IPS-20b (cell line): Measurements from ENCODE around the gene HMCN2.
A peak's percentile ranks its signal among the peaks of the same experiment; 100 is the strongest.
"Not testable (repeated sequence)": the region's sequence is repeated elsewhere in the genome, so short reads cannot be mapped to it uniquely, and the experiment has no call there.

ENCODE experiments used
- H3K27ac ChIP-seq: one replicate; pipeline ENCODE4 v1.5.1; 2013; ENCODE audit warnings: low read length
- H3K27me3 ChIP-seq: 2 replicates; pipeline ENCODE4 v1.6.1; 2013; ENCODE audit warnings: mild to moderate bottlenecking, low read length, inconsistent platforms; ENCODE audit not compliant: insufficient read depth
- H3K36me3 ChIP-seq: 2 replicates; pipeline ENCODE4 v1.6.1; 2013; ENCODE audit warnings: low read depth, mild to moderate bottlenecking, inconsistent platforms, low read length, moderate library complexity; ENCODE audit not compliant: insufficient read depth
- H3K4me1 ChIP-seq: 2 replicates; pipeline ENCODE4 v1.6.1; 2013; ENCODE audit warnings: mild to moderate bottlenecking, control low read depth, inconsistent platforms, low read length, moderate library complexity; ENCODE audit not compliant: insufficient read depth
- H3K4me3 ChIP-seq: 2 replicates; pipeline ENCODE4 v1.5.1; 2013; ENCODE audit warnings: mild to moderate bottlenecking, low read length, inconsistent platforms
- H3K9ac ChIP-seq: 2 replicates; pipeline ENCODE4 v1.6.1; 2013; ENCODE audit warnings: low read depth, mild to moderate bottlenecking, inconsistent platforms, low read length, moderate library complexity
- H3K9me3 ChIP-seq: 2 replicates; pipeline ENCODE4 v1.6.1; 2013; ENCODE audit warnings: mild to moderate bottlenecking, low read depth, low read length, inconsistent platforms; ENCODE audit not compliant: insufficient read depth

HMCN2 gene

DNA sequence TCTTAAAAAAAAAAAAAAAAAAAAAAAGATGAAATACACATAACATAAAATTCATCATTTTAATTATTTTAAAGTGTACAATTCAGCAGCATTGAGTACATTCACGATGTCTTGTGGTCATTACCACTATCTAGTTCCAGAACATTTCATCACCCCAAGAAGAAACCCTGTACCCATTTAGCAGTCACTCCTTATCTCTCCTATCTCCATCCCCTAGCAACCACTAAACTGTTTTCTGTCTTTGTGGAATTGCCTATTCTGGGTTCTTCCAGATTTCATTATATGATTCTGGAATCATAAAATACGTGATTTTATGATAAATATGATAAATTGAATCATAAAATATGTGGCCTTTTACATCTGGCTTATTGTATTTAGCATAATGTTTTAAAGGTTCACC, 8.9 kb upstream of the HMCN2 start:
- Histone ChIP-seq H3K4me1 (no peaks in the 10 kb centered on the region), H3K9ac (no peak overlapping the region), H3K36me3 (no peaks in the 10 kb centered on the region), H3K9me3 (no peaks in the 10 kb centered on the region), H3K27me3 (no peaks in the 10 kb centered on the region), H3K4me3 (no peak overlapping the region), H3K27ac (no peak overlapping the region)

DNA sequence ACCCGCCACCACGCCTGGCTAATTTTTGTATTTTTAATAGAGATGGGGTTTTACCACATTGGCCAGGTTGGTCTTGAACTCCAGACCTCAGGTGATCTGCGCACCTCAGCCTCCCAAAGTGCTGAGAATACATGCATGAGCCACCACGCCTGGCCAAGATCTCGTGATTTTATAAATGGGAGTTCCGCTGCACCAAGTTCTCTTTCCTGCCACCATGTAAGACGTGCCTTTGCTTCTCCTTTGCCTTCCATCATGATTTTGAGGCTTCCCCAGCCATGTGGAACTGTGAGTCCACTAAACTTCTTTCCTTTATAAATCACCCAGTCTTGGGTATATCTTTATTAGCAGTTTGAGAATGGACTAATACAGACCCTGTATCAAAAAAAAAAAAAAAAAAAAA, 7.4 kb upstream of the HMCN2 start:
- H3K4me3 ChIP-seq, H3K4me1 ChIP-seq, H3K27ac ChIP-seq, H3K36me3 ChIP-seq, H3K9me3 ChIP-seq, H3K9ac ChIP-seq: not testable (repeated sequence)
- peaks cover 10% of the 10 kb centered on the region for H3K27me3 ChIP-seq

DNA sequence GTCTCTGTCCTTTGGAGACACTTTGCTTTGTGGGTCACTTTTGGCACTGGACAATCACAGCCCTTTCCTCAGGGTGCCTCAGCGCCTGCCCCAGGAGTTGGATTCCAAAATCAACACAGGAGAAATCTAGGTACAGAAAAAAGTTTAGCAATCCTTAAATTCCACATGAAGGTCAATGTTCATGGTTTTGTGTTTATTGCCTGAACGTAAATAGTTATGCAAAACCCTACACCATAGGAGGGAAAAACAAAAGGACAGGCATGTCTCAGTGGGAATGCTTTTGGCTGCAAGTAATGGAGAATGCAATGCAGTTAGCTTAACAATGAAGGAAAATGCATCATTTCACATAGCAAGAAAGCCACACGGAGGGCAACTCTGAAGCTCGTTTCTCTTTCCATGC, 6.5 kb upstream of the HMCN2 start:
- Histone ChIP-seq H3K36me3 (no peaks in the 10 kb centered on the region), H3K9me3 (no peaks in the 10 kb centered on the region), H3K4me3 (0 out of 2 replicates have a peak overlapping the region, but pooled peaks have one; percentile 6), H3K9ac (no peak overlapping the region), H3K27me3 (peaks cover 18% of the 10 kb centered on the region), H3K27ac (no peak overlapping the region), H3K4me1 (peaks cover 3% of the 10 kb centered on the region; the same call in 1 of the 2 replicates)

GRCh38 chr9:130260816-130261765, 4.5 kb upstream of the HMCN2 start:
- Histone ChIP-seq H3K9ac (no peak overlapping the region), H3K4me3 (no peak overlapping the region), H3K4me1 (peaks cover 3% of the 10 kb centered on the region; the same call in 1 of the 2 replicates), H3K36me3 (no peaks in the 10 kb centered on the region), H3K27ac (no peak overlapping the region), H3K27me3 (peaks cover 39% of the 10 kb centered on the region), H3K9me3 (no peaks in the 10 kb centered on the region)

DNA sequence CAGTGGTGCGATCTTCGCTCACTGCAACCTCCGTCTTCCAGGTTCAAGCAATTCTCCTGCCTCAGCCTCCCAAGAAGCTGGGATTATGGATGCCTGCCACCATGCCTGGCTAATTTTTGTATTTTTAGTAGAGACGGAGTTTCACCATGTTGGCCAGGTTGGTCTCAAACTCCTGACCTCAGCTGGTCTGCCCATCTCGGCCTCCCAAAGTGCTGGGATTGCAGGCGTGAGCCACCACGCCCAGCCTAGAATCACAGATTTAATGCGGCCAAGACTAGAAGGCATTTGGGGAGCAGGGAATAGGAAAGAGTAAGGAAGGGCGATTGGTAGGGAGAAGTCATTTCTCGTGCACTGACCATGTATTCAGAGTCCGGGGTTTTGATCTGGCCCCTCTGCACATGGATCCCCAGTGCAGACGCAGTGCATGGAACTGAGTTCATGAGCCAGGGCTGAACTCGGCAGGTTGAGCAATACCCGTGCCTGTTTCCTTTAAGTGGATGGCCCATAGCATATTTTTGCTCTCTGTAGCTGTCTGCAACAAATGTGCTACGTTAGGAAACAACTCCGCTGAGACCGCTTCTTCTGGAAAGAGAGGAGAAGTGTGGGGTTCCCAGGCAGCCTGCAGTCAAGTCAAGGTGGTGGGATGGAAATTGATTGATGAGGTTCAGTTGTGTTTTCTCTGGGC, 3.4 kb upstream of the HMCN2 start:
- no peak overlapping the region for H3K4me3 ChIP-seq
- H3K27ac ChIP-seq, result no peak overlapping the region
- H3K27me3 ChIP-seq, result peaks cover 50% of the 10 kb centered on the region
- H3K9me3 ChIP-seq, result no peaks in the 10 kb centered on the region
- H3K9ac ChIP-seq, result no peak overlapping the region
- no peaks in the 10 kb centered on the region for H3K36me3 ChIP-seq
- peaks cover 3% of the 10 kb centered on the region; the same call in 1 of the 2 replicates for H3K4me1 ChIP-seq

DNA sequence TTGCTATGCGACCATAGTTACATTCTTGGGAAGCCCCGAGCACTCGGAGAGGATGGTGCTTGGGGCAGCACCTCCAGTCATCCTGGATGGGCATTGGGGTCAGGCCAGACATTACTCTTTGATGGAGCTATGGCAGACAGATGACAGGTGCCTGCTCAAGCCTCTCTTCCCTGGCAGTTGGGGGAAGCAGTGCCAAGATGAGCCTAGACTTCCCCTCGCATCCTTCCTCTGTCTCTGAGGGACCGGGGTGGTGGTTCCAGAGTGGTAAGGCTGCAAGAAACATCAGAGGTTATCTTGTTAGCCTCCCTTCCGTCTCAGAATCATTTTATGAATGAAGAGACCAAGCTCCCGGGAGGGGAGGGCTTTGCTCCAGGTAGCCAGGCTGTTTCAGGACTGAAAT, 2.8 kb upstream of the HMCN2 start:
- no peaks in the 10 kb centered on the region for H3K9me3 ChIP-seq

DNA sequence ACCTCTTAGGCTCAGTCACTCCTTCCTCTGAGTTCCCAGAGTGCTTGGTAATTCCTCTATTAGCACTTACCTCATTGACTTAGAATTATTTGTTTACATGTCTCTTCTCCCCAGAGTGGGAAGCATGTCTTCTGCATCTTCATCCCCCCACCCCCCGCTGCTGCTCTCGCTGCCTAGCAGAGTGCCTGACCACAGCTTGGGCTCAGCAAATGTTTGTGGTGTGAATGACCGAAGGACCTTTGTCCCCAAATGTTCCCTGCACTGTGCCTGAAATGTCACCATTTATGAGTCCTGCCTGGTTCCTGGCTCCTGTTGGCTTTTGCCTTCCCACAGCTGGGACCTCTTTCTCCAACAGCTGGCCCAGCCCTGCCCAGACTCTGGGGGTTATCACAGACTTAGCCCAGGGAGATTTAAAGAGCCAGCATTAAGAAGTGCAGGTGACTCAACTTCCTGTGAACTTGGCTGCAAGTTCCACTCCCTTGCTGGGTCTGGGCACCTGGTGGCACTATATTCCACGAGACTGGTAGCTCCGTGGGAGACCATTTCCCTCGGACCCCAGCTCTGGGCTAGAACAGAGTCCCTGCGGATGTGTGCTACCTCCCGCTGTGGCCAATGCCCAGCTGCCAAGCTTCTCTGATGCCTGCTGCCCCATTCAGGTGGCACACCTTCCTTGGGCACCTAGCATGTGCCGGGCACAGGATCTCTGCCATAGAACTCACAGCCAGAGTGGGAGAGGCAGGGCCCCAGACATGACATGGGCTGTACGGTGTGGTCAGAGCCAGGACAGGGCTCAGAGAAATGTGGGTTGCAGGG, 1.8 kb upstream of the HMCN2 start:
- Histone ChIP-seq H3K27ac (no peak overlapping the region), H3K36me3 (no peaks in the 10 kb centered on the region), H3K4me1 (peaks cover 12% of the 10 kb centered on the region; the same call in 1 of the 2 replicates), H3K27me3 (peaks cover 59% of the 10 kb centered on the region), H3K4me3 (no peak overlapping the region), H3K9ac (no peak overlapping the region), H3K9me3 (no peaks in the 10 kb centered on the region)

More for the DNA sequence above, 2.8 kb upstream of the HMCN2 start:
- Histone ChIP-seq H3K36me3 (no peaks in the 10 kb centered on the region), H3K4me1 (peaks cover 3% of the 10 kb centered on the region; the same call in 1 of the 2 replicates), H3K27ac (no peak overlapping the region), H3K4me3 (no peak overlapping the region), H3K27me3 (peaks cover 56% of the 10 kb centered on the region), H3K9ac (no peak overlapping the region)

DNA sequence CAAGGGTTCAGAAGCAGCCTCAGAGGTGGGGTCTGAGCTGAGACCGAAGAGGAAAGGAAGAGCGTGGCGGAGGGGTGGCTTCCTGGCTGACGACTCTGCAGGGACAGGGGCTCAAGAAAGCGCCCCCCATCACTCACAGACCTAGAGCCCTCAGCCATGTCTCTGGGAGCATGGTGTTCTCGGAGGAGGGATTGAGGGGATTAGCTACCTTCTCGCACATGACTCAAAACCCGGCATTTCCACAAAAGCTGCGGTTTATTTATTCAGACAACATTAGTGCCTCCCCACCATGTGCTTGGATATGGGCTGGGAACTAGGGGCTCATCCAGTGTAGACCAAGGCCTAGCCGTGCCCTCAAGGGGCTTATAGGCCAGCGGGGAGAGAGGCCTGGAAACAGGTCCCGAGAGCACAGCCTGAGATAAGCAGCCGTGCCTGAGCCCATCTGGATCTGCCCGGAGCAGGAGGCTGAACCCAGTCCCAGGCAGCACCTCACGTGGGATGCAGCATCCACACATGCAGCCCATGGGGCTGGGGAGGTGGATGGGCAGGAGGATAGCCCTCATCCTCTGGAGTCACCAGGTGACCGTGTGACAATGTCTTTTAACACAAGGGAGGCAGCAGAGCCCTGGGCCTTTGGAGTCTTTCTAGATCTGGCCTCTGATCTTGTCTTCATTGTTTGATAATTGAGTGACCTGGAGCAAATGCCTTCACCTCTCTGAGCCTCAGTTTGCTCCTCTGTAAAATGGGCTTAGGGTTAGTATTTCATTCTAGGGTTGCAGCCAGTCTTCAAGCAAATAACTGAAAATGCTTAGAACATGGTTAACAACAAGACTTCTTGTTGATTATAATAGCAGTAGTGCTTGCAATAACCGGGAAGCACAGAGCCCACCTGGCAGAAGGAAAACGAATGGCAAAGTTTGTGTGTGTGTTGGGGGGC, 878 bp upstream of the HMCN2 start:
- peak overlapping the region; percentile 67; the same call in 1 of the 2 replicates for H3K4me3 ChIP-seq
- H3K36me3 ChIP-seq, result no peaks in the 10 kb centered on the region
- no peak overlapping the region for H3K9ac ChIP-seq
- H3K9me3 ChIP-seq, result no peaks in the 10 kb centered on the region
- peaks cover 59% of the 10 kb centered on the region for H3K27me3 ChIP-seq
- no peak overlapping the region for H3K27ac ChIP-seq
- peaks cover 19% of the 10 kb centered on the region; the same call in 1 of the 2 replicates for H3K4me1 ChIP-seq

- peaks cover 59% of the 10 kb centered on the region for H3K27me3 ChIP-seq
- H3K4me1 ChIP-seq, result peaks cover 19% of the 10 kb centered on the region; the same call in 1 of the 2 replicates
- H3K27ac ChIP-seq, result no peak overlapping the region
- H3K36me3 ChIP-seq, result no peaks in the 10 kb centered on the region
- peak overlapping the region; percentile 67 for H3K4me3 ChIP-seq
- H3K9ac ChIP-seq, result peak overlapping the region; percentile 57; the same call in 1 of the 2 replicates
- no peaks in the 10 kb centered on the region for H3K9me3 ChIP-seq
Observed at GRCh38 chr9:130266236-130267098, 907 bp downstream of the HMCN2 start.

DNA sequence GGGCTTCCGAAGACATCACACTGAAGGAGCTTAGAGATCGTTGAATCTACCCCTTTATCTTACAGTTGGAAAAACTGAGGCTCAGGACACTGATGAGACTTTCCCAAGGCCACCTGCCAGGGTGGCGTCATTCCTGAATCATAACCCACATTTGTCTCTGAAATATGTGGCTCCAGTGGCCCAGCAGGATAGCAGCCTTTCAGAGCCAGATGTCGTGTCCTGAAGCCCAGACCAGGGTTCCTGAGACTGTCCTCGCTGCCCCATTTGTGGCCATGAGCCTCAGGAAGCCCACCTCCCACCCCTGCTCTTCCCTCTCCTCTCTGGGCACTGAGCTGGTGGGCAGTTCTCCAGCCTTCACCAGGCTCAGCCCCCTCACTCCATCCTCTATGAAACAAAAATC, 2.4 kb downstream of the HMCN2 start:
- Histone ChIP-seq H3K9me3 (no peaks in the 10 kb centered on the region), H3K9ac (no peak overlapping the region; the same call in 1 of the 2 replicates), H3K36me3 (no peaks in the 10 kb centered on the region), H3K27ac (no peak overlapping the region), H3K4me1 (peaks cover 19% of the 10 kb centered on the region; the same call in 1 of the 2 replicates), H3K4me3 (no peak overlapping the region), H3K27me3 (peaks cover 51% of the 10 kb centered on the region)
